Activated CD4-positive, alpha-beta T cell treated with anti-CD3 and anti-CD28 coated beads, Interleukin-2, Interleukin-6, amounts not matched to agents 100 ng/mL and 50 ng/mL, durations not matched to agents 16 hours and 8 hours (primary cell): Measurements from ENCODE around the gene ANP32A.
"Not testable (repeated sequence)": the region's sequence is repeated elsewhere in the genome, so short reads cannot be mapped to it uniquely, and the experiment has no call there.

ENCODE experiments used
- DNase-seq: peaks from one replicate; pipeline ENCODE4 v3.0.0-alpha.2; 2020

Gene ANP32A

DNA sequence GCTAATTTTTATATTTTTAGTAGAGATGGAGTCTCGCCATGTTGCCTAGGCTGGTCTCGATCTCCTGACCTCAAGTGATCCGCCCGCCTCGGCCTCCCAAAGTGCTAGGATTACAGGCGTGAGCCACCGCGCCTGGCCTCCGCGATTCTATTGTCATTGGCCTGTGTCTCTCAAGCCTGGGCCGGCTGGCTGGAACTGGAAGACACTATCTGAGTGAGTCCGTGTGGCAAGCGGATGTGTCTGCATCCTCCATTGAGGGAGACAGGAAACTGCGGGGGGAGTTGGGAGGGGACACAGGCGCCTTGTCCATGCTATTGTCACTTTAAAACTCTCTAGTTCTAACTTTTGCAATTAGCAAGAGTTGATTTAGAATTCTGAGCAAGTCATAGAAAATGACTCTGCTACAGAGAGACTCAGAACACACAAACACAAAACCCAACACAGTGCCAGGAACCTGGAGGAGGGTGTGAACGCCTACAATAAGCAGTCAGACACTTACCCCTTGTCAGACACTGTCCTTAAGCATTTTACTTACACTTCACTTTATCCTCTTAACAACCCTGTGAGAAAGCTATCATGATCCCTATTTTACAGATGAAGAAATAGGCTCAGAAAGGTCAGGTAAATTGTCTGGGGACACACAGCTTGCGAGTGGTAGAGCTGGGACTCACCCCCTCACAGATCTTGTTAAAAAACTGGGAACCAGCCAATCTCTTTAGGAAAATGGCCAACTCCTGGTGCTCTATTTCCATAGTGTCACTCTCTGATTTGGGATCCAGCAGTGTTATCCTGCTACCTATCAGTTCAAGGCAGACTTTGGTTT is 38.7 kb downstream of the ANP32A start:
- DNase-seq = peak; percentile 33

DNA sequence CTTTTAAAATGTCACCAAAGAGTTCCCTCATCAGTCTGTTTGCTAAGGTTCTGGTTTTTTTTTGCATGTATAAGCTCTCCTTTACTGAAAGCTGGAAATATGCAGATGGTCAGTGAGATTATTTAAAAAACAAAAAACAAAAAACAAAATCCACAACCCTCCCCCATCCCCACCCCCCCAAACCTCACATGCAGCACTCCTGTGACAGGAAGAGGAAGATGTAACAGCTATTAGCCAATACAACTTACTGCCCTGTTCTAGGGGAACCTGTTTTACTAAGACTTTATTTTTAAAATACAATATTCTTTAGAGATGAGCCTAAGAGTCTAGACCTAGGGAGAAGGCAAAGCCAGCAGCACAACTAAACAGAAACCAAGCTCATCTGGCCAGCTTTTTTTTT is 39.5 kb downstream of the ANP32A start:
- no peak for DNase-seq

DNA sequence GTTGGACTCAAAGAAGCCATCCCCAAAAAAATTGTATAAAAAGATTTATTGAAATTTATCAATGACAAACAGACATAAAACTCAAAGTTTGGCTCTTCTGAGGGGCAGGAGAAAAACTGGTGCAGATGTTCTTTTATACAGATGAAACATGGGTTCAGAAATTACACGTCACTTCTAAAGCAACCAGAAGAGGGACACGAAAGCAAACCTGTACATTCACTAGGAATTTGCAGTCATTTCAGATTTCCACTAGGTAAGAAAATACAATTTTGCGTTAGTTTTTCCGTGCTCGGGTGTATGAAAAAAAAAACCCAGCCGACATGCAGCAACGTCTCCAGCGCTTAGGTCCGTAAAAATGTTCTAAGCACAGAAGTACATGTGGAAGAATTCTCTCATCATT is 41.8 kb downstream of the ANP32A start:
- no peak for DNase-seq

DNA sequence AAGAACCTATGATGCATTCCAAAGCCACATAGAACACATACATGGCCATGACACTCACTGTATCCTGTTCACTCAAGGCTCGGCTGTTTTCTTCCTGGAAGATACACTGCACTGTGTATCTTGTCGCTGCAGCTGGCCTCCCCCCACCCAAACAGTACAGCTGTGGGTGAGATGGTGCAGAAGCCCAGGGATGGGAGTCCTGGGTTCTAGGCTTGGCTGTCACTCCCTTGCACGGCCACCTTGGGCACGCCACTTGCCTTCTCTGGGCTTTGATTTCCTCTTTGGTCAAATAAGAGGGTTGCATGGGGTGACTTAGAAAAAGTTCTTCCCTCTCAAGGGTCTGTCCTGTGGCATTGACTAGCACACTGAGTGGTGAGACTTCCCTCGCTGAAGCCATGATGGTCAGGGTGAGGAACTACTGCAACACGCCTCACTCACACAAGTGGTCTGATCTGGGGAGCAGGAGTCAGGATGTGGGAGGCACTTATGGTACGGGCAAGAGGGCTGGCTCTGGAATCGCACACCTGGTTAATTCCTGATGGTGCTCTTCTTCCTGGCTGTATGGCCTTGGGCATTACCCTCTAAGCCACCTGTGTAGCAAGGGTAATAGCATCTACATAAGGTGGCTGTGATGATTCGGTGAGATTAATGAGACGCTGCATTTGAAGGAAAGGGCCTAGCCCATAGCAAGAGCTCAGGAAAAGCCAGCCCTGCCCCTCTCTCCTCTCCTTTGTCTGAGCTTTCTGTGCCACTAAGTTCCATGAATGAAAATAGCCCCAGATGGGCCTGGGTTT is 44.0 kb downstream of the ANP32A start:
- DNase-seq = no peak

DNA sequence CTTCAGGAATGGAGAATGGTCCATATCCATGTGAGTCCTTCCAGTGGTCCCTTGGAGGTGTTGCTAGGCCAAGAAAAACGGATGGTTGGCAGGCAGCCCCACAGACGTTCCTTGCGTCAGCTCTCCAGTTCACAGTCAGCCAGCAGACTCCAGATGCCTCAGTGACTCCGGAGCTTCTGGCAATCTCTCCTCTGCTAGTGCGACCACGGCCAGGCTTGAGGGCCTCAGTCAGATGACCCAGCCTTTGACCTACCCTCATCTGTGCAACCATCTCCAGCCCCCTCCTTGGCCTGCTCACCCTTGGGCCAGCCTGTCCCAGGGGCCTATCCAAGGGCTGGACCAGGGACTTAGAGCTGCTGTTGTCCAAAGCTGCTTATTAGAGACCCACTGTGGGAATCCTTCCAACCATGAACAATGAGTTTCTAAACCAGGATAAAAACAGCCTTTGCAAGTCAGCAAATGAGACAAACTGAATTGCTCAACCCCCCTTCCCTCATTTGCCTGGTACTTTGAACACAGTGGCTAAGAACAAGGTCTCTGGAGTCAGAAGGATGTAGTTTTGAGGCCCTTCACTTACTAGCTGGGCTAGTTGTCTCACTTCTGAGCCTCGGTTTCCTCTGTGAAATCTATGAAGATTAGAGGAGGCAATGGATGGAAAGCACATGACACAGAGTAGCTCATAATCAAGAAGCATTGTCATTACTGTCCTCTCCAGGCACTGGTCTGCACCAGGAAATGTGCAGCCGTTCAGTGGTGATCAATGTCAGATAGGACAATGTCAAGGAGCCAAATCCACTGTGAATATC is 44.8 kb downstream of the ANP32A start:
- DNase-seq = no peak

DNA sequence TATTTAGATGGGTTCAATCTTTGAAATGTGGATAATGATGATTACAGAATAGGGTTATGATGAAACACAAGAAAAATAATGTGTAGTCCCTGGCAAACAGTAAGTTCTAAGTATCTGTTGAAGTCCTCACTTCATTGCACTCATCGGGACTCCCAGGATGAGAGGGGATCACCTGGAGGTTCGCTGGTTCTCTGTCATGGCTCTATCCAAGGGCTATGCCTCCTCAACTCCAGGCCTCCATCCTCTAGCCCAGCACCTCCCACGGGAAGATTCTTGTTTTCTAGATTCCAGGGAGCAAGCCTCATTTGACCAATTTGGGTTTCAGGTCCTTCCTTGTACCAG is 45.5 kb downstream of the ANP32A start:
- DNase-seq = no peak

DNA sequence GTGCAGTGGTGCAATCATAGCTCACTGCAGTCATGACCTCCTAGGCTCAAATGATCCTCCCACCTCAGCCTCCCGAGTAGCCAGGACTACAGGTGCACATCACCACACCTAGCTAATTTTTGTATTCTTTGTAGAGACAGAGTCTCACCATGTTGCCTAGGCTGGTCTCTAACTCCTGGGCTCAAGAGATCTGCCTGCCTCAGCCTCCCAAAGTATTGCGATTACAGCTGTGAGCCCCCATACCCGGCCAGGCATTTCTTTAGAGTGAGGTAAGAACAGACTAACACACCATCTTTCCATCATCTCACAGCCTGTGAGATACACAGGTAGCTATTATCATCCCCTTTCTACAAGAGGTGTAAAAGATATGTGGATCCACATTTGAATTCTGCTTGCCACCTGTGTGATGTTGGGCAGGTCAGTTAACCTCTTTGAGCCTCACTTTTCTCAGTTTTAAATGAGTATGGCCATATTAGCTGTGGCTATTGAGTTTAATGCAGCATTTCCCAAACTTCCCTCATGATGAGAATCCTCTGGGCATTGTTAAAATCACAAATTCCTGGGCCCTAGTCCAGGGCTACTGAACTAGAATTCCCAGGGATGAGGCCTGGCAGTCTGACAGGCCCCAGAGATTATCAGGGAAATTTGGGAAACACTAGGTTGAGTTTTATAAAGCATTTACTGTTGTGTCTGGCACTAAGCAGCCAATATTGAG is 46.0 kb downstream of the ANP32A start:
- DNase-seq = no peak

DNA sequence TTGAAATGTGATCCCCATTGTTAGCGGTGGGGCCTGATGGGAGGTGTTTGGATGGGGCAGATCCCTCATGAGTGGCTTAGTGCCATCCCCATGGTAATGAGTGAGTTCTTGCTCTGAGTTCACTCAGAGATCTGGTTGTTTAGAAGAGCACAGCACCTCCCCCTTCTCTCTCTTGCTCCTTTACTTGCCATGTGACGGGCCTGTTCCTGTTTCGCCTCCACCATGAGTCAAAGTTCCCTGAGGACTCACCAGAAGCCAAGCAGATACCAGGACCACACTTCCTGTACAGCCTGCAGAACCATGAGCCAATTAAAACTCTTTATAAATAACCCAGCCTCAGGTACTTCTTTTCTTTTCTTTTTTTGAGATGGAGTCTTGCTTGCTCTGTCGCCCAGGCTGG is 46.6 kb downstream of the ANP32A start:
- DNase-seq = no peak

DNA sequence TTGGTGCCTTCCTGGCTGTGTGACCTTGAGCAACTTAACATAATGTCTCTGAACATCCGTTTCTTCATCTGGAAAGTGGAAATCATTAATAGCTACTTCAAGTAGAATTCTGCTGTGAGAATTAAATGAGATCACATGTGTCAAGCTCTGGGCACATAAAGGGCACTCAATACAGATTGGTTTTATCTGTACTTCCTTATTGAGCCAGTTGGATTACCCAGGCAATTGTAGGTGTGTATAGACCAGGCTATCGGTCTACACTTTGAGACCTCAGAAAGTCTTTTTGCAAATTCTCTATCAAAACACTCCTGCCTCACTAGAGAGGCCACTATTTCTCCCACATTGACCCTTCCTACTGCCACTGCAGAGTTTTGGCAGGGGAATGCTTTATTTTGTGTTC is 47.7 kb downstream of the ANP32A start:
- no peak for DNase-seq

DNA sequence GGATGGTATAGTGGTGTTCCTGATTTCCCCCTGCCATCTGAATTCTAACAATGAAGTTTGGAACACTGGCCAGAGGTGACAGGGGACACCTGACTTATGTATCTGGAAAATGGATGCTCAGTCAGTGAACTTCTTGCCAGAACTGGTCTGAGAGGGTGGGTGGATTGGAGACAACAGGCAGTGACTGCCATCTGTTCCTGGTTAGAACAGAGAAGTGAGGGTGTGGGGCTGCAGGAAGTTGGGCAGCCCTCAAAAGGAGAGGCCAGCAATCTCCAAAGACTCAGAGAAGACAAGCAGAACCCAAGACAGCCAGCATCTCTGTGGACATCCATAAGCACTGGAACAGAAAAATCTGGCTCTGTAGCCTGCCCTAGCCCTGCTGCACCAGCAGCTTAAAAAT is 50.5 kb downstream of the ANP32A start:
- DNase-seq = no peak

DNA sequence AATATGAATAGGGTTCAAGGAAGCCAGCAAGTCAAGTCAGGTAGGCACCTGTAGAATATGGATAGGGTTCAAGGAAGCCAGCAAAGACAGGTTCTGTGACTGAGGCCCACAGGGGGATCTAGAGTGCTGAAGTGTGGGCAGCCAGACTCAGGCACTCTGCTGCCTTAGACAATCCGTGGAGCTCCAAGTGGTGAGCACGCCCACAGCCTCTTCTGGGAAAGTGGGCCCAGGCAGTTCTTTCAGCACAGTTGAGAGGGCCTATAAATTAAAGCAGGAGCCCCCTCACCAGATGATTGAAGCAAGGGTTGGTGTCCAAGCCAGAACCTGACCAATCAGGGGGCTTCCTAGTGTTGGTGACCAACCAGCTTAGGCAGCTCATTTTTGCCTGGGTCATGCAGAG is 51.0 kb downstream of the ANP32A start:
- DNase-seq = no peak

DNA sequence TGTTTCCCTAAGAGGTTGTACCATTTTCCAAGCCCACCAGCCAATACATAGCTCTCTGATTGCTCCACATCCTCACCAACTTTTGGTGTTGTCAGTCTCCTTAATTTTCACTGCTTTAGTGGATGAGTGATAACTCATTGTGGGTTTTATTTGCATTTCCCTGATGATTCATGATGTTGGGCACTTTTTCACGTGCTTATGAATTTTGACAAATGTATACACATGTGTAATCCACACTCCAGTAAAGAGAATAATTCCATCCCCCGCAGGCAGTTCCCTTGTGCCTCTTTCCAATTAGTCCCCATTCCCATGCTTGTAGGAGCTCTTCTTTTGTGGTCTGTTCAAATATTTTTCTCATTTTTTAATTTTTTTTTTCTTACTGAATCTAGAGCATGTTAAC is 52.4 kb downstream of the ANP32A start:
- DNase-seq = no peak

DNA sequence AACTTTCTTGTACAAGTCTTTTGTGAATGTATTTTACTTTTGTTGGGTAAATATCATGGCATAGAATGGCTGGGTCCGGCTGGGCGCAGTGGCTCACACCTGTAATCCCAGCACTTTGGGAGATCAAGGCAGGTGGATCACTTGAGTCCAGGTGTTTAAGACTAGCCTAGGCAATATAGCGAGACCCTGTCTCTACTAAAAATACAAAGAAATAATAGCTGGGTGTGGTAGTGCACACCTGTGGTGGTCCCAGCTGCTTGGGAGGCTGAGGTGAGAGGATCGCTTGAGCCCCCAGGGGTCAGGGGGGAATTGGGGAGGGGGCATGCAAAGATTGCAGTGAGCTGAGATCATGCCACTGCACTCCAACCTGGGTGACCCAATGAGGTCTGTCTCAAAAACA is 52.9 kb downstream of the ANP32A start:
- no peak for DNase-seq

DNA sequence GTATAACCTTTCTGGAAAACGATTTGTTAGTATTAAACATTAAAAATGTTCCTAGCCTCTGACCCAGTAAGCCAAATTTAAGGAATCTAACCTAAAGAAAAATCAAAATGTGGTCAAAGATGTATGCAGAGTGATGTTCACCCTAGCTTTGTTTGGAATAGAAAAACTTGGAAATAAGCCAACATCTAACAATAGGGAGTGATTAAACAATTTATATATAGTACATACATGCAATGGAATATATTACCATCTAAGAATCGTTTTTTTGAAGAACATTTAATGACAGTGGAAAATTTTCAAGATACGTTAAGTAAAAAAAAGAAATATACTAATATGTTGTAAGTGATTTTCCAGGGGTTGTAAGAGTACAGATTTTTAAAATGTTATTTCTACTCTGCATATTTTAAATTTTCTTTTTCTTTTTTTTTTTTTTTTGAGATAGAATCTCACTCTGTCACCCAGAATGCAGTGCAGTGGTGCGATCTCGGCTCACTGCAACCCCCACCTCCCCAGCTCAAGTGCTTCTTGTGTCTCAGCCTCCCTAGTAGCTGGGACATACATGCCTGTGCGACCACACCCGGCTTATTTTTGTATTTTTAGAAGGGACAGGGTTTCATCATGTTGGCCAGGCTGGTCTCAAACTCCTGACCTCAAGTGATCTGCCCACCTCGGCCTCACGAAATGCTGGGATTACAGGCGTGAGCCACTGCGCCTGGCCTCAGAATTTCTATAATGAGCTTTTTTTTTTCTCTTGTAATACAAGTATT is 54.9 kb downstream of the ANP32A start:
- no peak for DNase-seq

DNA sequence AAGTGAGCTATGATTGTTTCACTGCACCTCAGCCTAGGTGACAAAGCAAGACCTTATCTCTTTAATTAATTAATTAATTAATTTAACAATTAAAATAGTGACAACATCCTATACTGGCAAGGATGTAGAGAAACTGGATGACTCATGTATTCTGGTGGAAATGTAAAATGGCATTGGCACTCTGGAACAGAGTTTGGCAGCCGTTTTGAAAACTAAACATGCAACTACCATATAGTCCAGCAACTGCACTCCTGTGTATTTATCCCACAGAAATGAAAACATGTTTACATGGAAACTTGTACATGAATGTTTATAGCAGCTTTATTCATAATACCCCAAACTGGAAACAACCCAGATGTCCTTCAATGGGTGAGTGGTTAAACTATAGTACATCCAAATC is 56.6 kb downstream of the ANP32A start:
- no peak for DNase-seq

DNA sequence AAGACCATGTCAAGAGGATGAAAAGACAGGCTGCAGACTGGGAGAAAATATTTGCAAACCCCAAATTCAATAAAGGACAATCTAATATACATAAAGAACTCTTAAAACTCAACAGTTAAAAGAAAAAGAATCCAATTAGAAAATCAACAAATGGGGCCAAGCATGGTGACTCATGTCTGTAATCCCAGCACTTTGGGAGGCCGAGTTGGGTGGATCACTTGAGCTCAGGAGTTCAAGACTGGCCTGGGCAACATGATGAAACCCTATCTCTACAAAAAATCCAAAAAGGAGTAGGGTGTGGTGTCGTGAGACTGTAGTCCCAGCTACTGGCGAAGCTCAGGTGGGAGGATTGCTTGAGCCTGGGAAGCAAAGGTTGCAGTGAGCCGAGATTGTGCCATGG is 57.6 kb downstream of the ANP32A start:
- DNase-seq = no peak

DNA sequence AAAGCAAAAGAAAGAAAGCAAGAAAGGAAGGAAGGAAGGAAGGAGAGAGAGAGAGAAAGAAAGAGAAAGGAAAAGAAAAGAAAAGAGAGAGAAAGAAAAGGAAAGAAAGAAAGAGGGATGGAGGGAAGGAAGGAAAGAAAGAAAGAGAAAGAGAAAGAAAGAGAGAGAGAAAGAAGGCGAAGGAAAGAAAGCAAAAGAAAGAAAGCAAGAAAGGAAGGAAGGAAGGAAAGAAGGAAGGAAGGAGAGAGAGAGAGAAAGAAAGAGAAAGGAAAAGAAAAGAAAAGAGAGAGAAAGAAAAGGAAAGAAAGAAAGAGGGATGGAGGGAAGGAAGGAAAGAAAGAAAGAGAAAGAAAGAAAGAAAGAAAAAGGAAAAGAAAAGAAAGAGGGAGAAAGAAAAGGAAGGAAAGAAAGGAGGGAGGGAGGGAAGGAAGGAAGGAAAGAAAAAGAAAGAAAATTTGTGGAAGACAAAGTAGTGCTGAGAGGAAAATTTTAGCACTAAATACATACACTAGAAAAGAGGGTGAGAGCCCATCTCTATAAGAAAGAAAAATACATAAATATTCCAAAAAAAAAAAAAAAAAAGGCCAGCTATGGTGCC is 60.6 kb downstream of the ANP32A start:
- not testable (repeated sequence) for DNase-seq

DNA sequence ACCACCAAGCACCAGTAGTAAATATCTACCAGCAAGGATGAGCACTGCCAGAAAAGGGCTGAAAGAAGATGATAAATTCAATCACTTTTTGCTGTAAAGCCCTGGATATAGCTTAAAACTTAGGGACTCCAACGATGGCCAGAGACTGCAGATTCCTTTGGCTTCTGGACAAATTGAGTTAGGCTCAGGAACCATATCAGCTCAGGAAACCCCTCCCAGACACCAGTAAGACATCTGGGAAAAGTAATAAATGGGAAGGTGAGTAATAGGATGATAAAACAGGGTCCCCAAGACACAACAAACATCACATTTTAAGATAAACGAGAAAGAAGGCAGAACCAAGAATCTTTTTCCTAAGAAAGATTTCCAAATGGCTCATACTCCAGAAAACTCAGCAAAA is 65.0 kb downstream of the ANP32A start:
- no peak for DNase-seq

DNA sequence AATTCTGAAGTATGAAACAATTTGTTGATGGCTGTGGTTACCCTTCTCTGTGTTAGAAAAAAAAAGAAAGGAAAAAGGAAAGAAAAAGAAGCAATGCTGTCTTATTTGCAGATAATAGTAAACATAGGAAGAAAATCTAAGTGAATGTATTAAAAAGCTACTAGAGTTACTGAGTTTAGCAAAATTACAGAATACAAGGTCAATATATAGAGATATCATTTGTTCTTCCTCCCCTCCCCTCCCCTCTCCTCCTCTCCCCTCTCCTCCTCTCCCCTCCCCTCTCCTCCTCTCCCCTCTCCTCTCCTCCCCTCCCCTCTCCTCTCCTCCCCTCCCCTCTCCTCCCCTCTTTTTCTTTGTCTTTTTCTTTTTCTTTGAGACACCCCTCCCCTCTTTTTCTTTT is 69.1 kb downstream of the ANP32A start:
- no peak for DNase-seq

DNA sequence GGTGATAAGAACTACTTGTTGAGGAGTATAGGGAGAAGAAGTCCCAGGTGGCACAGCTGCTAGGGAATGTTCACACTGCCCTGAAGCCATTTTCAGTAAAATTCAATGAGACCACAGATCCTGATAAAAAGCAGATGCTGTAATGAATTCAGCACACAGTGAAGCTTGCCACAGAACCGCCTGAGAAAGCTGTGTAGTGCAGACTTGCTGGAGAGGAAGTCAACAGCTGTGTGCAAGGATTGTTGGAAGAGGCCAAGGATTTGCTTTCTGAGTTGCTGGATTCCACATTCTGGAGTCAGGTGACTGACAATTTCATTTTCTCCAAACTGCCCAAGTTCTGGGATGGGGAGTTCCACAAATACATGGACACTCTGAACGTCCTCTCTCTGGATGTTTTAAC is 70.9 kb downstream of the ANP32A start:
- DNase-seq = no peak

DNA sequence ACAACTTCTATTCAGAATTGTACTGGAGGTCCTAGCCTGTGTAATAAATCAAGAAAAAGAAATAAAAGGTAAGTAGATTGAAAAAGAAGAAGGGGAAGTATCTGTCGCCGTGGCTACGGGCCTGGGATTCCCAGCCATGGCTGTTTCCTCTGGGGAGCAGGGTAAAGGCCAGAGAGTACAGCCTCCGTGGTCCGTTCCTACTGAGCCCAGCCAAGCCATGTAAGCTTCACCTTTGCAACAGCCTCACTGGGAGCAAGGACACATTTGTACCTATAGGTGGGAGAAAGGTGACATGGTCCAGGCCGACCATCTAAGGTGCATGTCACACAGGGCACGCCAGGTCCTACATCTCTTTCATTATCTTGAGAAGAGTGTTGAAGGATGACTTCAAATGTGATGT is 71.3 kb downstream of the ANP32A start:
- no peak for DNase-seq

DNA sequence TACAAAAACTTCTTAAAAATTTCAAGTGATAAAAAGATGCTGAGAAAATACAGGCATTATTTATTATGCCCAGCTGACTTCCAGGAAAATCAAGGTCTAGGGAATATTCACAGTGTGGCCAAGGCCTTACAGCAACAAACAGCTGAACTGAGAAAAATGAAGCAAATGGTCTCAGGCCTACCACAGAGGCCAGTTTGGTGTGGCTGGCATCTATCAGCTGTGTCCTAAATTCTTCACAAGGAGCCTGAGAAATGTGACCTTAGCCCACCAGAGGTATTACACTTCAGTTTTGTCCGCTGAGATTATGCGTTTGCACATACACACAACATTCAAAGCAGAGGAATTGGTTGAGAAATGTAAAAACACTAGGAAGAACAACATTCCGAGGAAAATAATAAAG is 77.4 kb downstream of the ANP32A start:
- no peak for DNase-seq
